SK-N-SH (cell line): ENCODE results near the gene S100A10. TPM values are rescaled to one million over a fixed set of nuclear protein-coding genes. Genes with fewer than 3 reads are reported as not detected.

ENCODE experiments used
- CTCF ChIA-PET: fragments of 300-600, 350-600 bp; formaldehyde crosslinking; extraction: SDS; loops from one replicate; lab custom pipeline; 2021; lab: Yijun Ruan, JAX
- POLR2A ChIA-PET: fragments of 350-600 bp; sonication (Branson Sonifier 250); formaldehyde crosslinking; extraction: SDS; loops from one replicate; lab custom pipeline; 2020; ENCODE audit warnings: antibody characterized with exemption, inconsistent platforms; lab: Yijun Ruan, JAX
- DNase-seq: peaks from one replicate; pipeline ENCODE4 v3.0.0; 2012
- H2AFZ ChIP-seq: fragments of 200-600 bp; sonication (generic); 2 replicates; pipeline ENCODE4 v1.8.1; 2016; ENCODE audit warnings: antibody characterized with exemption, mild to moderate bottlenecking, low read depth
- H3F3A ChIP-seq: fragments of 200-600 bp; sonication (generic); replicated peaks from 2 replicates; pipeline ENCODE3; 2016; ENCODE audit warnings: antibody characterized with exemption, mild to moderate bottlenecking; ENCODE audit not compliant: insufficient read depth
- H3K27ac ChIP-seq, 2 experiments: fragments of 200-500 bp in 1 of 2; fragments of 200-600 bp in 1 of 2; sonication (Bioruptor generic) in 1 of 2; sonication (generic), shearing (Covaris generic) in 1 of 2; 2 replicates each; pipeline versions ENCODE4 v1.5.1 to v1.6.1; 2014 to 2016; ENCODE audit warnings: low read depth in 2 of 2, inconsistent platforms in 1 of 2, low read length in 1 of 2, mild to moderate bottlenecking in 1 of 2, mixed read lengths in 1 of 2
- H3K27me3 ChIP-seq: fragments of 200-600 bp; sonication (generic), shearing (Covaris generic); 2 replicates; pipeline ENCODE4 v1.6.1; 2016; ENCODE audit warnings: mixed run types; ENCODE audit not compliant: insufficient read depth
- H3K36me3 ChIP-seq, 2 experiments: fragments of 200-500 bp in 1 of 2; fragments of 200-600 bp in 1 of 2; sonication (Bioruptor generic) in 1 of 2; sonication (generic) in 1 of 2; replicated peaks in 1 of 2; 2 replicates each; pipeline versions ENCODE3 to v1.5.1; 2014 to 2016; ENCODE audit warnings: low read length in 1 of 2, mild to moderate bottlenecking in 1 of 2; ENCODE audit not compliant: insufficient read depth in 2 of 2, control insufficient read depth in 1 of 2
- H3K4me1 ChIP-seq, 2 experiments: fragments of 200-500 bp in 1 of 2; fragments of 200-600 bp in 1 of 2; sonication (Bioruptor generic) in 1 of 2; sonication (generic), shearing (Covaris generic) in 1 of 2; 2 replicates each; pipeline versions ENCODE4 v1.5.1 to v1.6.1; 2014 to 2016; ENCODE audit warnings: low read depth in 1 of 2, low read length in 1 of 2, mixed run types in 1 of 2; ENCODE audit not compliant: insufficient read depth in 2 of 2, control insufficient read depth in 1 of 2
- H3K4me2 ChIP-seq: fragments of 200-600 bp; sonication (generic), shearing (Covaris generic); 2 replicates; pipeline ENCODE4 v1.6.1; 2017; ENCODE audit warnings: mixed run types
- H3K4me3 ChIP-seq, 2 experiments: fragments of 200-500 bp in 1 of 2; fragments of 200-600 bp in 1 of 2; sonication (Bioruptor generic) in 1 of 2; sonication (generic), shearing (Covaris generic) in 1 of 2; 2 replicates each; pipeline versions ENCODE4 v1.5.1 to v1.8.1; 2014 to 2016; ENCODE audit warnings: low read depth in 2 of 2, inconsistent platforms in 1 of 2, low read length in 1 of 2, mild to moderate bottlenecking in 1 of 2, mixed read lengths in 1 of 2, moderate library complexity in 1 of 2
- H3K79me2 ChIP-seq: fragments of 200-600 bp; sonication (generic); 2 replicates; pipeline ENCODE4 v1.8.1; 2017; ENCODE audit warnings: mild to moderate bottlenecking; ENCODE audit not compliant: insufficient read depth
- H3K9ac ChIP-seq: fragments of 200-600 bp; sonication (generic); 2 replicates; pipeline ENCODE4 v1.6.1; 2017; ENCODE audit warnings: mixed run types
- H3K9me2 ChIP-seq: fragments of 200-600 bp; sonication (generic); 2 replicates; pipeline ENCODE4 v1.6.1; 2017; ENCODE audit warnings: mixed run types
- H3K9me3 ChIP-seq: fragments of 200-600 bp; sonication (generic); 2 replicates; pipeline ENCODE4 v1.6.1; 2017; ENCODE audit warnings: mixed run types, mild to moderate bottlenecking, moderate library complexity
- H4K20me1 ChIP-seq: fragments of 200-600 bp; sonication (generic); 2 replicates; pipeline ENCODE4 v1.6.1; 2017; ENCODE audit warnings: mild to moderate bottlenecking, mixed run types; ENCODE audit not compliant: insufficient read depth
- EP300 ChIP-seq, 2 experiments: IDR thresholded peaks; 2 replicates each; pipeline versions ENCODE4 v1.4.0 to v1.6.1; 2012; ENCODE audit warnings: borderline replicate concordance in 1 of 2, low read depth in 1 of 2, low read length in 1 of 2
- EZH2phosphoT487 ChIP-seq: fragments of 200-600 bp; sonication (generic); IDR thresholded peaks from 2 replicates; pipeline ENCODE4 v1.6.1; 2017; ENCODE audit warnings: low read depth, mixed run types, mild to moderate bottlenecking, antibody characterized with exemption, moderate library complexity, borderline replicate concordance
- FOXJ3 ChIP-seq: sonication (generic); formaldehyde crosslinking; IDR thresholded peaks from 2 replicates; pipeline ENCODE4 v1.5.1; 2020; ENCODE audit warnings: mild to moderate bottlenecking, missing genetic modification reagents
- GATA2 ChIP-seq: sonication (generic); formaldehyde crosslinking; IDR thresholded peaks from 2 replicates; pipeline ENCODE4 v1.5.0; 2020; ENCODE audit warnings: mild to moderate bottlenecking, missing genetic modification reagents
- JUND ChIP-seq: IDR thresholded peaks from 2 replicates; pipeline ENCODE4 v1.4.0; 2012
- NFIC ChIP-seq: IDR thresholded peaks from 2 replicates; pipeline ENCODE4 v1.4.0; 2012; ENCODE audit warnings: borderline replicate concordance
- POLR2AphosphoS5 ChIP-seq: IDR thresholded peaks from 2 replicates; pipeline ENCODE4 v1.6.1; 2012; ENCODE audit warnings: low read depth, low read length
- RCOR1 ChIP-seq: fragments of 150-350 bp; IDR thresholded peaks from 2 replicates; pipeline ENCODE4 v1.6.1; 2017; ENCODE audit warnings: antibody characterized with exemption, low read length
- RFX5 ChIP-seq: IDR thresholded peaks from 2 replicates; pipeline ENCODE4 v1.6.1; 2012; ENCODE audit warnings: mild to moderate bottlenecking, improper control_type of control experiment, low read length
- RXRA ChIP-seq: IDR thresholded peaks from 2 replicates; pipeline ENCODE4 v1.4.0; 2012; ENCODE audit warnings: low read depth, mild to moderate bottlenecking, borderline replicate concordance
- SIN3A ChIP-seq: IDR thresholded peaks from 2 replicates; pipeline ENCODE4 v1.6.1; 2012; ENCODE audit warnings: low read depth, mild to moderate bottlenecking, low read length, moderate library complexity, borderline replicate concordance
- SMC3 ChIP-seq: IDR thresholded peaks from 2 replicates; pipeline ENCODE4 v1.6.1; 2012; ENCODE audit warnings: low read depth, low read length, improper control_type of control experiment
- TAF1 ChIP-seq: IDR thresholded peaks from 2 replicates; pipeline ENCODE4 v1.6.1; 2012; ENCODE audit warnings: low read depth, mild to moderate bottlenecking, low read length, moderate library complexity, borderline replicate concordance
- TCF12 ChIP-seq: IDR thresholded peaks from 2 replicates; pipeline ENCODE4 v1.4.0; 2012
- TEAD4 ChIP-seq: IDR thresholded peaks from 2 replicates; pipeline ENCODE4 v1.4.0; 2012; ENCODE audit warnings: mild to moderate bottlenecking, borderline replicate concordance; ENCODE audit not compliant: insufficient read depth
- YY1 ChIP-seq: IDR thresholded peaks from 2 replicates; pipeline ENCODE4 v1.4.0; 2012; ENCODE audit warnings: low read depth, mild to moderate bottlenecking
- WGBS: methylation state at CpG from one replicate; pipeline ENCODE4 v1.1.6; 2017; ENCODE audit warnings: low lambda C conversion rate; 5-methylcytosine and 5-hydroxymethylcytosine counted together
- polyA plus RNA-seq, 3 experiments: library from polyadenylated mRNA; depleted of rRNA; stranded (reverse); fragments of >200 nt; gene quantifications; 2 replicates each; pipeline ENCODE4 v1.2.3, GENCODE V29; 2012
- TF ChIP-seq, protein P1 (sequence below): fragments of 150-350 bp; IDR thresholded peaks from 2 replicates; pipeline ENCODE4 v1.6.1; 2016; ENCODE audit warnings: mild to moderate bottlenecking, low read depth, low read length
- TF ChIP-seq, protein P2 (sequence below): IDR thresholded peaks from 2 replicates; pipeline ENCODE4; 2012
- TF ChIP-seq, protein P3 (sequence below): IDR thresholded peaks from 2 replicates; pipeline ENCODE4 v1.4.0; 2012; ENCODE audit warnings: low read depth, borderline replicate concordance
- TF ChIP-seq, protein P4 (sequence below): IDR thresholded peaks from 2 replicates; pipeline ENCODE4 v1.4.0; 2012; ENCODE audit warnings: low read depth, borderline replicate concordance

S100A10 gene
- polyA plus RNA-seq, 1 of the 3 experiments (the other 2 are of a cell fraction) = 161 TPM

DNA sequence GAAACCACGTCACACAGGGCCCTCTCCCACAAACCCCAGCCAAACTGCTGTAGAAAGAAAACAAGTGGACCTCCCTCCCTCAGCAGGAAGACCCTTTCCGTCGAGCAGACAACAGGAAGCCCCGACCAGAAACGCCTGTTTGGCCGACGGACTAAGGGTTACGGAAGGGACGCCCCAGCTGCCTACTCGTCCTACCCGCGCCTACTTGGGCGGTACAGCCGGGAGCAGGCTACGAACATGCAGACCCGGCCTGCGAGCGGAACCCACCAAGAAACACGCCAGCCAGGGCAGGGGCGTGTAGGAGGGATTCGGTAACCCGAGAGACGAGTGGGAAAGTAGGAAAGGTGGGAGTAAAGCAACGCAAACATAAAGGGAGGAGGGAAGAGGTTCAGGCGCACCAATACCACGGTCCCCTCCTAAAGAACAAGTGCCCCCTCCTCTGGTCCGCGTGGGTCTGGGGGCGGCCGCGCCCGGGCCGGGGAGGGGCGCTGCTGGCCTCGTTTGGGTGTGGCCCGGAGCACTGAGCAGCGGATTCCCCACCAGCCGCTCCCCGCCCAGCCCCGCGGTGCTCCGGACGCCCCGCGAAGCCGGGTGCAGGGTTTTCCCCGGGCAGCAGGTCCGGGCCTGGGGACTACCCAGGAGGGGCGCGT lies 450 bp downstream of the S100A10 start:
- POLR2A ChIA-PET = no interaction called here
- 2% methylated on average over 25 of the region's 50 CpGs for whole genome bisulfite sequencing
- no peak for TF ChIP-seq EZH2phosphoT487
- no peak for TF ChIP-seq NFIC
- no peak for TF ChIP-seq TAF1
- H3K79me2 ChIP-seq = peaks cover 48% of the 10 kb centered on the region
- H4K20me1 ChIP-seq = peaks cover 27% of the 10 kb centered on the region
- peak overlapping the region; percentile 92 for H3K9ac ChIP-seq
- no peaks in the 10 kb centered on the region for H3K36me3 ChIP-seq
- H3K9me2 ChIP-seq = no peaks in the 10 kb centered on the region
- peak overlapping the region; percentile 78 to 95 for H3K27ac ChIP-seq
- H3K27me3 ChIP-seq = no peaks in the 10 kb centered on the region
- H3K4me1 ChIP-seq = peaks cover 28 to 39% of the 10 kb centered on the region in 2 experiments
- no peak overlapping the region for H2AFZ ChIP-seq
- DNase-seq = no peak
- no peaks in the 10 kb centered on the region for H3K9me3 ChIP-seq
- CTCF ChIA-PET = interaction anchor here (1.1 to 2.1 kb wide), 3 partner anchors 8 to 272 kb away, joined by 3 to 13 read pairs (median 3); partner anchors contain the start of gene RIIAD1
- H3F3A ChIP-seq = peaks cover 60% of the 10 kb centered on the region
- peak overlapping the region; percentile 84 for H3K4me2 ChIP-seq
- H3K4me3 ChIP-seq = peak overlapping the region; percentile 73 to 83

DNA sequence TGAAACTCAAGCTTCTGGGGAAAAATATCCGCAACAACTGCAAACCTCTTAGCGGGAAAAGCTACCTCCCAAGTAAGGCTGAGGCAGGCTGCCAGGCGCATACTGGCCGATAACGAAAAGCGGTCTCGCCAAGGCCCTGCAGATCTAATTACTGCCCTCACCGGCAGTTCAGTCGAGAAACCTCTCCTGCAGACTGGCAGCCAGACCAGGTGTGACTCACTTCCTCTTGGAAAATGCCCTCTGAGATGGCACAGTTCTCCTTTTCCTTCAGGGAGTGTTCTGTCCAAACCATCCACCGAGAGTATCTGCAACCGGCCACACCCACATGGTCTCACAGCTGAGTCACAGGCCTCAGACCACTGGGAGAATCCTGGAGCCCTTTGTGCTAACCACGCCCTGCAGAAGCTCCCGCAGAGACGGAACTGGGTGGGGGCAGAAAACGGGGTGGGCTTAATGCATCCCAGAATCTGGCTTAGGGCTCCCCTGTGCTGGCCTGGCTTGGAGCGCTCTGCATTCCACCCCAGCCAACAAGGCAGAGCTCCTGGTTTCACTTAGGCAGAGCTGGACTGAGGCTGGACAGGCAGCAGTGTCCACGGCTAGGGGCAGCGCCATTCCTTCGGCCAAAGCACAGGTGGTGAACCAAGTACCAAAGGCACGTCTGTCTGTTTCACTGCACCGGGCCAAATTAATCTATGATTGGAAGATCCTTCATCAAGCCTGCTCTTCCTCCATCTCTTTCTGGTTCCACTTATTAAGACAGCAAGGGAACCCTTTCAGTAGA lies 1.2 kb downstream of the S100A10 start:
- 2% methylated on average over 12 of the region's 21 CpGs for WGBS
- Histone ChIP-seq H3K9ac (peak overlapping the region; percentile 92), H3K27me3 (no peaks in the 10 kb centered on the region), H3K9me3 (no peaks in the 10 kb centered on the region), H4K20me1 (peaks cover 27% of the 10 kb centered on the region), H3K4me3 (peak overlapping the region; percentile 73 to 83), H2AFZ (no peak overlapping the region), H3K79me2 (peaks cover 55% of the 10 kb centered on the region), H3K4me1 (peaks cover 28 to 45% of the 10 kb centered on the region in 2 experiments), H3K27ac (peak overlapping the region; percentile 95 to 96), H3K9me2 (no peaks in the 10 kb centered on the region), H3F3A (peaks cover 66% of the 10 kb centered on the region), H3K4me2 (peak overlapping the region; percentile 84), H3K36me3 (no peaks in the 10 kb centered on the region)
- CTCF ChIA-PET = interaction anchor here (0.6 to 2.1 kb wide), 6 partner anchors 9 to 59 kb away, joined by 3 to 13 read pairs (median 3); no protein-coding TSS in a partner anchor
- DNase-seq = no peak
- POLR2A ChIA-PET = no interaction called here
- TF ChIP-seq, protein P1, sequence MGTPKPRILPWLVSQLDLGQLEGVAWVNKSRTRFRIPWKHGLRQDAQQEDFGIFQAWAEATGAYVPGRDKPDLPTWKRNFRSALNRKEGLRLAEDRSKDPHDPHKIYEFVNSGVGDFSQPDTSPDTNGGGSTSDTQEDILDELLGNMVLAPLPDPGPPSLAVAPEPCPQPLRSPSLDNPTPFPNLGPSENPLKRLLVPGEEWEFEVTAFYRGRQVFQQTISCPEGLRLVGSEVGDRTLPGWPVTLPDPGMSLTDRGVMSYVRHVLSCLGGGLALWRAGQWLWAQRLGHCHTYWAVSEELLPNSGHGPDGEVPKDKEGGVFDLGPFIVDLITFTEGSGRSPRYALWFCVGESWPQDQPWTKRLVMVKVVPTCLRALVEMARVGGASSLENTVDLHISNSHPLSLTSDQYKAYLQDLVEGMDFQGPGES = no peak
- TF ChIP-seq POLR2AphosphoS5 = peak; percentile 81
- peak; percentile 85; the same call in 1 of the 2 replicates for TF ChIP-seq SIN3A
- TF ChIP-seq FOXJ3 (CRISPR knock-in tag) = no peak
- TF ChIP-seq GATA2 (CRISPR knock-in tag) = no peak
- peak; percentile 40; the same call in 1 of the 2 replicates for TF ChIP-seq TAF1
- peak; percentile 89 for TF ChIP-seq JUND
- TF ChIP-seq, protein P2, sequence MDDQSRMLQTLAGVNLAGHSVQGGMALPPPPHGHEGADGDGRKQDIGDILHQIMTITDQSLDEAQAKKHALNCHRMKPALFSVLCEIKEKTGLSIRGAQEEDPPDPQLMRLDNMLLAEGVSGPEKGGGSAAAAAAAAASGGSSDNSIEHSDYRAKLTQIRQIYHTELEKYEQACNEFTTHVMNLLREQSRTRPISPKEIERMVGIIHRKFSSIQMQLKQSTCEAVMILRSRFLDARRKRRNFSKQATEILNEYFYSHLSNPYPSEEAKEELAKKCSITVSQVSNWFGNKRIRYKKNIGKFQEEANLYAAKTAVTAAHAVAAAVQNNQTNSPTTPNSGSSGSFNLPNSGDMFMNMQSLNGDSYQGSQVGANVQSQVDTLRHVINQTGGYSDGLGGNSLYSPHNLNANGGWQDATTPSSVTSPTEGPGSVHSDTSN = peak; percentile 78
- TF ChIP-seq, protein P3, sequence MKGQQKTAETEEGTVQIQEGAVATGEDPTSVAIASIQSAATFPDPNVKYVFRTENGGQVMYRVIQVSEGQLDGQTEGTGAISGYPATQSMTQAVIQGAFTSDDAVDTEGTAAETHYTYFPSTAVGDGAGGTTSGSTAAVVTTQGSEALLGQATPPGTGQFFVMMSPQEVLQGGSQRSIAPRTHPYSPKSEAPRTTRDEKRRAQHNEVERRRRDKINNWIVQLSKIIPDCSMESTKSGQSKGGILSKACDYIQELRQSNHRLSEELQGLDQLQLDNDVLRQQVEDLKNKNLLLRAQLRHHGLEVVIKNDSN = 0 out of 2 replicates have a peak, but pooled peaks have one; percentile 27
- no peak for TF ChIP-seq EZH2phosphoT487
- peak; percentile 97 for TF ChIP-seq NFIC
- TF ChIP-seq RXRA = peak; percentile 84; the same call in 1 of the 2 replicates
- no peak for TF ChIP-seq SMC3
- no peak for TF ChIP-seq RCOR1
- TF ChIP-seq, protein P4, sequence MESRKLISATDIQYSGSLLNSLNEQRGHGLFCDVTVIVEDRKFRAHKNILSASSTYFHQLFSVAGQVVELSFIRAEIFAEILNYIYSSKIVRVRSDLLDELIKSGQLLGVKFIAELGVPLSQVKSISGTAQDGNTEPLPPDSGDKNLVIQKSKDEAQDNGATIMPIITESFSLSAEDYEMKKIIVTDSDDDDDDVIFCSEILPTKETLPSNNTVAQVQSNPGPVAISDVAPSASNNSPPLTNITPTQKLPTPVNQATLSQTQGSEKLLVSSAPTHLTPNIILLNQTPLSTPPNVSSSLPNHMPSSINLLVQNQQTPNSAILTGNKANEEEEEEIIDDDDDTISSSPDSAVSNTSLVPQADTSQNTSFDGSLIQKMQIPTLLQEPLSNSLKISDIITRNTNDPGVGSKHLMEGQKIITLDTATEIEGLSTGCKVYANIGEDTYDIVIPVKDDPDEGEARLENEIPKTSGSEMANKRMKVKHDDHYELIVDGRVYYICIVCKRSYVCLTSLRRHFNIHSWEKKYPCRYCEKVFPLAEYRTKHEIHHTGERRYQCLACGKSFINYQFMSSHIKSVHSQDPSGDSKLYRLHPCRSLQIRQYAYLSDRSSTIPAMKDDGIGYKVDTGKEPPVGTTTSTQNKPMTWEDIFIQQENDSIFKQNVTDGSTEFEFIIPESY = peak; percentile 84
- TF ChIP-seq RFX5 = no peak
- TF ChIP-seq YY1 = no peak
- peak; percentile 78 for TF ChIP-seq TEAD4
- TF ChIP-seq EP300 (IDR thresholded peaks at IDR 0.05; ENCODE audit: borderline replicate concordance in 1 of 2, low read depth in 1 of 2, low read length in 1 of 2) = peak in 1 of 2 experiments; percentile 91; a peak in 1 of 4 replicates
- TF ChIP-seq TCF12 = peak; percentile 86
